NT2/D1 (cell line): ENCODE results near the gene SIM1.

Experiments used
- SUZ12 ChIP-seq: IDR thresholded peaks from 2 replicates; pipeline ENCODE4 v1.6.1; 2011; ENCODE audit not compliant: insufficient read length, insufficient read depth; ENCODE audit errors: extremely low read depth
- YY1 ChIP-seq: IDR thresholded peaks from 2 replicates; pipeline ENCODE4 v1.6.1; 2011; ENCODE audit not compliant: insufficient read length, insufficient read depth
- ZNF274 ChIP-seq: IDR thresholded peaks from 2 replicates; pipeline ENCODE4 v1.6.1; 2011; ENCODE audit warnings: mild to moderate bottlenecking, low read depth, low read length

- TF ChIP-seq SUZ12, result no peak
- no peak for TF ChIP-seq ZNF274
- no peak for TF ChIP-seq YY1
Measured at GRCh38 chr6:100338090-100338489, 126.6 kb downstream of the SIM1 start.
